Left colon (tissue), 2 donors: ENCODE data around the gene TSEN15. TPM values are rescaled to one million over a fixed set of nuclear protein-coding genes. Genes with fewer than 3 reads are reported as not detected.
A peak's percentile ranks its signal among the peaks of the same experiment; 100 is the strongest.

Experiments
- ATAC-seq: fragments of 200-7000 bp; cut with Tn5 transposase; one replicate; pipeline ENCODE4 v1.9.1; 2020; ENCODE audit warnings: mild to moderate bottlenecking, moderate library complexity
- DNase-seq, 2 donors: peaks; one replicate each; pipeline ENCODE4 v3.0.0-alpha.2; 2020
- intact Hi-C, 2 donors: fragments of 100-400 bp; cut with DNase I in 1 of 2; cut with micrococcal nuclease in 1 of 2; formaldehyde crosslinking; loops; one replicate each; pipeline versions ENCODE4 v1.11.2 to v1.14.0; 2022; cut with DNase I, micrococcal nuclease
- total RNA-seq, 2 donors: library from RNA; stranded (reverse); fragmentation: NEBNext Ultra II Directional; extraction: Animal tissue kit (Norgen Biotek cat#: 25700); gene quantifications; one replicate each; pipeline ENCODE4 v1.2.1, GENCODE V29; 2021
- donor health status: DM: no; HTN: no; CAD: no.
- donor health status: DM: yes; HTN: yes; CAD: no.

The TSEN15 gene
- total RNA-seq, 2 donors from 2014 or later, result 9.5 to 11.1 TPM

GRCh38 chr1:184048561-184049240, 2.8 kb upstream of the TSEN15 start:
- no peak for ATAC-seq
- intact Hi-C loops, result no loop called here
- no peak for DNase-seq

- no peak for ATAC-seq
- DNase-seq, result no peak
- intact Hi-C loops, result no loop called here
Measured at GRCh38 chr1:184049291-184049690, 2.2 kb upstream of the TSEN15 start.

GRCh38 chr1:184049836-184050468, 1.6 kb upstream of the TSEN15 start:
- ATAC-seq (no peak), DNase-seq (no peak)
- intact Hi-C loops, result no loop called here

GRCh38 chr1:184050636-184051035, 894 bp upstream of the TSEN15 start:
- DNase-seq (no peak), ATAC-seq (no peak)
- intact Hi-C loops, result no loop called here

- ATAC-seq (peak; percentile 19), DNase-seq (no peak)
- intact Hi-C loops, result no loop called here
Measured at GRCh38 chr1:184051138-184051484, 419 bp upstream of the TSEN15 start.

- ATAC-seq (no peak), DNase-seq (no peak)
- intact Hi-C loops, result no loop called here
Measured at GRCh38 chr1:184052194-184052559, 647 bp downstream of the TSEN15 start.

- no peak for ATAC-seq
- no peak for DNase-seq
- intact Hi-C loops, result no loop called here
Measured at GRCh38 chr1:184052750-184053149, 1.2 kb downstream of the TSEN15 start.

- intact Hi-C loops, result no loop called here
- DNase-seq, result no peak
- ATAC-seq, result no peak
Measured at GRCh38 chr1:184053881-184054280, 2.4 kb downstream of the TSEN15 start.

GRCh38 chr1:184056921-184057555, 5.5 kb downstream of the TSEN15 start:
- no peak for DNase-seq
- intact Hi-C loops, result no loop called here
- ATAC-seq, result no peak

- intact Hi-C loops, result no loop called here
- ATAC-seq (no peak), DNase-seq (no peak)
Measured at GRCh38 chr1:184059887-184060286, 8.4 kb downstream of the TSEN15 start.

- DNase-seq (no peak), ATAC-seq (no peak)
- intact Hi-C loops, result no loop called here
Measured at GRCh38 chr1:184060316-184060715, 8.8 kb downstream of the TSEN15 start.

- intact Hi-C loops, result no loop called here
- DNase-seq, result no peak
- ATAC-seq, result no peak
Measured at GRCh38 chr1:184061396-184062003, 10.0 kb downstream of the TSEN15 start.

GRCh38 chr1:184062640-184063286, 11.2 kb downstream of the TSEN15 start:
- ATAC-seq, result no peak
- intact Hi-C loops, result no loop called here
- DNase-seq, result no peak

GRCh38 chr1:184065559-184065958, 14.0 kb downstream of the TSEN15 start:
- ATAC-seq, result no peak
- intact Hi-C loops, result no loop called here
- DNase-seq, result no peak

- ATAC-seq, result no peak
- no peak for DNase-seq
- intact Hi-C loops, result no loop called here
Measured at GRCh38 chr1:184068354-184068753, 16.8 kb downstream of the TSEN15 start.

GRCh38 chr1:184069675-184070074, 18.1 kb downstream of the TSEN15 start:
- intact Hi-C loops, result loop anchor here in 1 of 2 donors (5.0 to 10.0 kb wide), 3 partner anchors 148 to 625 kb away; no protein-coding TSS in a partner anchor
- no peak for DNase-seq
- ATAC-seq, result no peak

- no peak for DNase-seq
- intact Hi-C loops, result loop anchor here in 1 of 2 donors (5.0 to 10.0 kb wide), 3 partner anchors 145 to 622 kb away; no protein-coding TSS in a partner anchor
- ATAC-seq, result no peak
Measured at GRCh38 chr1:184072376-184072775, 20.8 kb downstream of the TSEN15 start.

GRCh38 chr1:184074383-184074782, 22.9 kb downstream of the TSEN15 start:
- intact Hi-C loops, result loop anchor here in 1 of 2 donors (5.0 to 10.0 kb wide), 3 partner anchors 143 to 620 kb away; no protein-coding TSS in a partner anchor
- DNase-seq (no peak), ATAC-seq (no peak)
